ENCODE results near the gene COL5A1. TPM values are rescaled to one million over a fixed set of nuclear protein-coding genes. Genes with fewer than 3 reads are reported as not detected.

Gene COL5A1
- total RNA-seq, 1 donor, result 801 TPM

DNA sequence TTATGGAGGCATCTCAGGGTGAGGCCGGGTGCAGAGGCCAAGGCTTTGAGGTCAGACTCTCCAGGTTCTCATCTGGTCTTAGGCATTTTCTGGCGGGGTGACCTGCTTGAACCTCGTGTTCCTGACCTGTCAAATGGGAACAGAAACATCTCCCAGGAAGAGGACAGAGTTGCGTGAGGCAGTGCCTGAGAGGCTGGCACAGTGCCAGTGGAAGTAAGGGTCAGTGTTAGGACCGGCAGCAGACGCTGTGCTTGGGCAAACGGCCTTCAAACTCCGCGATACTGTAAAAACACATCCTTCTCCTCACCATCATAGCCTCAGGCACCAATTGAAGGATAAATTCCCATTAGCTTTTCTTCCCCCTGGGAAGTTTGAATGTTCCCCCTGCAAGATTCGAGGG, 183.4 kb downstream of the COL5A1 start:
- Histone ChIP-seq H4K20me1 (ENCODE audit: insufficient read depth, low read length) (peaks cover 58% of the 10 kb centered on the region), H3K36me3 (ENCODE audit: insufficient read depth, low read length) (peaks cover 96% of the 10 kb centered on the region), H3K4me2 (ENCODE audit: insufficient read depth, low read length) (no peak overlapping the region), H3K27ac (ENCODE audit: low read depth, low read length) (no peak overlapping the region), H3K4me3 (ENCODE audit: insufficient read depth, low read length) (no peak overlapping the region), H2AFZ (ENCODE audit: low read length) (no peak overlapping the region), H3K4me1 (ENCODE audit: insufficient read depth, low read length) (no peaks in the 10 kb centered on the region), H3K27me3 (ENCODE audit: insufficient read depth, low read length) (no peaks in the 10 kb centered on the region), H3K9me3 (ENCODE audit: low read depth, low read length) (no peaks in the 10 kb centered on the region), H3K79me2 (ENCODE audit: insufficient read depth, low read length) (peaks cover 5% of the 10 kb centered on the region)
- TF ChIP-seq, protein P1, sequence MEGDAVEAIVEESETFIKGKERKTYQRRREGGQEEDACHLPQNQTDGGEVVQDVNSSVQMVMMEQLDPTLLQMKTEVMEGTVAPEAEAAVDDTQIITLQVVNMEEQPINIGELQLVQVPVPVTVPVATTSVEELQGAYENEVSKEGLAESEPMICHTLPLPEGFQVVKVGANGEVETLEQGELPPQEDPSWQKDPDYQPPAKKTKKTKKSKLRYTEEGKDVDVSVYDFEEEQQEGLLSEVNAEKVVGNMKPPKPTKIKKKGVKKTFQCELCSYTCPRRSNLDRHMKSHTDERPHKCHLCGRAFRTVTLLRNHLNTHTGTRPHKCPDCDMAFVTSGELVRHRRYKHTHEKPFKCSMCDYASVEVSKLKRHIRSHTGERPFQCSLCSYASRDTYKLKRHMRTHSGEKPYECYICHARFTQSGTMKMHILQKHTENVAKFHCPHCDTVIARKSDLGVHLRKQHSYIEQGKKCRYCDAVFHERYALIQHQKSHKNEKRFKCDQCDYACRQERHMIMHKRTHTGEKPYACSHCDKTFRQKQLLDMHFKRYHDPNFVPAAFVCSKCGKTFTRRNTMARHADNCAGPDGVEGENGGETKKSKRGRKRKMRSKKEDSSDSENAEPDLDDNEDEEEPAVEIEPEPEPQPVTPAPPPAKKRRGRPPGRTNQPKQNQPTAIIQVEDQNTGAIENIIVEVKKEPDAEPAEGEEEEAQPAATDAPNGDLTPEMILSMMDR (IDR thresholded peaks at IDR 0.05; ENCODE audit: extremely low read depth, low read depth, low read length), result no peak
- DNase-seq (ENCODE audit: insufficient read length, low spot score, missing footprints), result no peak

DNA sequence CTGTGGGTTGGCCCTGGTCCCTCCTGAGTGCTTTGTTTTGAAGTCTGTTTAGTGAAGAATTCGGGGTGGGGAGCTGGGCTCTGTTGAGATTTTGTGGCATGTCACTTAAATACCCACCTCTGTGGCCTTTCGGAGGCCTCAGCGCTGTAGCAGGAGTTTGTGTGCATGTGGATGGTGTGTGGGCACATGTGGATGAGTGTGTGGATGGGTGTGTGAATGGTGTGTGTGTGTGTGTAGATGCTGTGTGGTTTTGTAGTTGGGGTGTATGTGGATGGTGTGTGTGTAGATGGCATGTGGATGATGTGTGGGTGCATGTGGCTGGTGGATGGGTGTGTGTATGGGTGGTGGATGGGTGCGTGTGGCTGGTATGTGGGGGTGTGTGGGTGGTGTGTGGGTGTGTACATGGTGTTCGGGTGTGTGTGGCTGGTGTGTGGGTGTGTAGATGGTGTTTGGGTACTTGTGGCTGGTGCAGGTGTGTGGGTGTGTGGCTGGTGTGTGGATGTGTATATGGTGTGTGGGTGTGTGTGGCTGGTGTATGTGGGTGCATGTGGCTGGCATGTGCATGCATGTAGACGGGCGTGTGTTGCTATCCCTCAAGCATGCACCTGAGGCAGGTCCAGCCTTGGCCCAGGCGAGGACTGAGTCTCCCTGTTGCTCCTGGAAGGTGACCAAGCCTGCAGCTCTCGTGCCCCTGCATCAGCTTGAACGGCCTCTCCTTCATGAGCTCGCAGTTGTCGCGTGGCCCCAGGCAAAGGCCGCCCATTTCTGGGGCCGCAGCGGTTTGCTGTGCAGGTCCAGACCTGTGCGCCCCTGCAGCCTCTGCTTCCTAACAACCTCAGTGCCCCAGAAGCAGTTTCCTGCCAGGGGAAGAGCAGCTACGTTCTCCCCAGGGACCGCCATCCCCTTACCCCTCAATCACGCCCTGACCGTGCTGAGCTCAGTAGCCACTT, 185.0 kb downstream of the COL5A1 start:
- TF ChIP-seq, protein P1 (IDR thresholded peaks at IDR 0.05; ENCODE audit: extremely low read depth, low read depth, low read length), result no peak
- no peak for DNase-seq (ENCODE audit: insufficient read length, low spot score, missing footprints)
- H3K4me3 ChIP-seq (ENCODE audit: insufficient read depth, low read length), result no peak overlapping the region
- peaks cover 3% of the 10 kb centered on the region for H3K79me2 ChIP-seq (ENCODE audit: insufficient read depth, low read length)
- no peaks in the 10 kb centered on the region for H3K4me1 ChIP-seq (ENCODE audit: insufficient read depth, low read length)
- H3K4me2 ChIP-seq (ENCODE audit: insufficient read depth, low read length), result no peak overlapping the region
- H4K20me1 ChIP-seq (ENCODE audit: insufficient read depth, low read length), result peaks cover 54% of the 10 kb centered on the region
- no peak overlapping the region for H2AFZ ChIP-seq (ENCODE audit: low read length)
- H3K27ac ChIP-seq (ENCODE audit: low read depth, low read length), result no peak overlapping the region
- no peaks in the 10 kb centered on the region for H3K27me3 ChIP-seq (ENCODE audit: insufficient read depth, low read length)
- peaks cover 96% of the 10 kb centered on the region for H3K36me3 ChIP-seq (ENCODE audit: insufficient read depth, low read length)
- no peaks in the 10 kb centered on the region for H3K9me3 ChIP-seq (ENCODE audit: low read depth, low read length)

DNA sequence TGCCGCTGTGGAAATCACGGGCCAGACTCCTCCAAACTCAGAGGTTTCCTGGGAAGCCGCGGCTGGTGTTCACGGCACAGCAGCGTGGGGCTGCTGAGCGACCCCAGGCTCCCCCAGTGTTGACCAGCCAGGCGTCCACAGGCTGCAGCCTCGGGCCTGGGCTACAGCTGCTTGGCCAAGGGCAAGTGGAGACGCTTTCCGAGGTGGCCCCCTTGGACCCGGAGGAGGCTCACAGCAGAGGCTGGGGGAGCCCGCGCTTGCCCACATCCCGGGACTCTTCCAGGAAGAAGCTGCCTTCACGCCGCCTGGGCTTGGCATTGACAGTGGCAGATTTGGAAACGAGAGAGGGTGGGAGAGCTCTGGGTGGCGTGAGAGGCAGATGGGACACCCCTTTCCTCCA, 186.0 kb downstream of the COL5A1 start:
- H3K4me1 ChIP-seq (ENCODE audit: insufficient read depth, low read length), result no peaks in the 10 kb centered on the region
- H4K20me1 ChIP-seq (ENCODE audit: insufficient read depth, low read length), result peaks cover 48% of the 10 kb centered on the region
- H3K79me2 ChIP-seq (ENCODE audit: insufficient read depth, low read length), result peaks cover 3% of the 10 kb centered on the region
- no peak for DNase-seq (ENCODE audit: insufficient read length, low spot score, missing footprints)
- no peaks in the 10 kb centered on the region for H3K27me3 ChIP-seq (ENCODE audit: insufficient read depth, low read length)
- no peak overlapping the region for H3K27ac ChIP-seq (ENCODE audit: low read depth, low read length)
- TF ChIP-seq, protein P1 (IDR thresholded peaks at IDR 0.05; ENCODE audit: extremely low read depth, low read depth, low read length), result no peak
- no peaks in the 10 kb centered on the region for H3K9me3 ChIP-seq (ENCODE audit: low read depth, low read length)
- peaks cover 96% of the 10 kb centered on the region for H3K36me3 ChIP-seq (ENCODE audit: insufficient read depth, low read length)
- no peak overlapping the region for H2AFZ ChIP-seq (ENCODE audit: low read length)
- no peak overlapping the region for H3K4me2 ChIP-seq (ENCODE audit: insufficient read depth, low read length)
- H3K4me3 ChIP-seq (ENCODE audit: insufficient read depth, low read length), result no peak overlapping the region

DNA sequence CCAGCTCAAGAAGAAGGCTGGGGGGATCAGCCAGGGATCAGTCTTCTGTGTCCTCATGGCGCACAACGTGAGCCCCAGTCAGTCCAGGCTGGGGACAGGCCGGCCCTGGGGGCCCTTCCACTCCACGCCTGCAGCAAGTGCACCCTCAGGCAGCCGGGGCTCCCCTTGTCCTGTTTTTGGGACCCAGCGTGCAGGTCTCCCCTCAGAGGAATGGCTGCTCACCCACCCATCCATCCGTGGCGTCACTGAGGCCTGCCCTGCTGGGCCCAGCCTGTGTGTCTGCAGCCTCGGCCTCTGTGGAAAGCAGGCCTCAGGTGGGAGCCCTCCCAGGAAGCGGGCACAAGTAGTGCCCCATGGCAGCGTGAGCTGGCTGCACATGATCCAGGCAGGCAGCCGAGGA, 186.4 kb downstream of the COL5A1 start:
- H3K9me3 ChIP-seq (ENCODE audit: low read depth, low read length), result no peaks in the 10 kb centered on the region
- H3K4me2 ChIP-seq (ENCODE audit: insufficient read depth, low read length), result no peak overlapping the region
- no peaks in the 10 kb centered on the region for H3K4me1 ChIP-seq (ENCODE audit: insufficient read depth, low read length)
- TF ChIP-seq, protein P1 (IDR thresholded peaks at IDR 0.05; ENCODE audit: extremely low read depth, low read depth, low read length), result no peak
- no peaks in the 10 kb centered on the region for H3K27me3 ChIP-seq (ENCODE audit: insufficient read depth, low read length)
- H3K79me2 ChIP-seq (ENCODE audit: insufficient read depth, low read length), result peaks cover 3% of the 10 kb centered on the region
- H3K36me3 ChIP-seq (ENCODE audit: insufficient read depth, low read length), result peaks cover 97% of the 10 kb centered on the region
- H3K4me3 ChIP-seq (ENCODE audit: insufficient read depth, low read length), result no peak overlapping the region
- no peak overlapping the region for H3K27ac ChIP-seq (ENCODE audit: low read depth, low read length)
- H4K20me1 ChIP-seq (ENCODE audit: insufficient read depth, low read length), result peaks cover 48% of the 10 kb centered on the region
- DNase-seq (ENCODE audit: insufficient read length, low spot score, missing footprints), result no peak
- no peak overlapping the region for H2AFZ ChIP-seq (ENCODE audit: low read length)

Measured in osteoblast (primary cell).